CD4-positive, alpha-beta memory T cell (primary cell): Measurements from ENCODE around the gene FAM3D. TPM values are rescaled to one million over a fixed set of nuclear protein-coding genes. Genes with fewer than 3 reads are reported as not detected.

ENCODE experiments used
- CTCF ChIA-PET: fragments of 350-600 bp; sonication (Branson Sonifier 250); formaldehyde crosslinking; loops from one replicate; lab custom pipeline; 2021; ENCODE audit warnings: inconsistent platforms; ENCODE audit not compliant: partially characterized antibody; lab: Charles Lee
- POLR2A ChIA-PET: fragments of 350-600 bp; sonication (Branson Sonifier 250); formaldehyde crosslinking; loops from one replicate; lab custom pipeline; 2021; ENCODE audit not compliant: partially characterized antibody; lab: Charles Lee
- DNase-seq, 5 donors: peaks; one replicate each; pipeline versions ENCODE4 v3.0.0 to v3.0.0-alpha.2; 2020 to 2022; ENCODE audit warnings: mixed read lengths in 1 of 5
- H3K27ac ChIP-seq: one replicate; pipeline ENCODE4 v1.7.0; 2013; ENCODE audit warnings: low read depth, low read length
- H3K27me3 ChIP-seq: 2 replicates; pipeline ENCODE4 v1.7.0; 2013; ENCODE audit warnings: mild to moderate bottlenecking, low read length, moderate library complexity; ENCODE audit not compliant: insufficient read depth
- H3K36me3 ChIP-seq: 2 replicates; pipeline ENCODE4 v1.7.0; 2013; ENCODE audit warnings: mild to moderate bottlenecking, low read length, moderate library complexity; ENCODE audit not compliant: insufficient read depth
- H3K4me1 ChIP-seq: 2 replicates; pipeline ENCODE4 v1.7.0; 2013; ENCODE audit warnings: mild to moderate bottlenecking, low read length, moderate library complexity; ENCODE audit not compliant: insufficient read depth
- H3K4me3 ChIP-seq, 2 donors: one replicate each; pipeline ENCODE4 v1.7.0; 2013; ENCODE audit warnings: low read length in 2 of 2, mild to moderate bottlenecking in 1 of 2
- H3K9me3 ChIP-seq, 2 donors: one replicate each; pipeline ENCODE4 v1.7.0; 2013; ENCODE audit warnings: low read length in 2 of 2, control low read depth in 1 of 2; ENCODE audit not compliant: control insufficient read depth in 1 of 2
- H3K27ac Mint-ChIP-seq, 7 donors: one replicate each; pipeline ENCODE4 v1.8.0; 2020 to 2021; ENCODE audit warnings: mixed read lengths in 7 of 7, mild to moderate bottlenecking in 6 of 7, inconsistent platforms in 3 of 7, moderate library complexity in 3 of 7
- H3K27me3 Mint-ChIP-seq, 2 donors: one replicate each; pipeline ENCODE4 v1.8.0; 2020 to 2021; ENCODE audit warnings: mixed read lengths in 2 of 2
- H3K36me3 Mint-ChIP-seq, 2 donors: one replicate each; pipeline ENCODE4 v1.8.0; 2020 to 2021; ENCODE audit warnings: mixed read lengths in 2 of 2, inconsistent platforms in 1 of 2, mild to moderate bottlenecking in 1 of 2
- H3K4me1 Mint-ChIP-seq, 4 donors: one replicate each; pipeline ENCODE4 v1.8.0; 2020 to 2021; ENCODE audit warnings: mixed read lengths in 4 of 4, mild to moderate bottlenecking in 1 of 4
- H3K4me3 Mint-ChIP-seq, 8 donors: one replicate each; pipeline ENCODE4 v1.8.0; 2020 to 2021; ENCODE audit warnings: mixed read lengths in 8 of 8, mild to moderate bottlenecking in 7 of 8, moderate library complexity in 6 of 8, inconsistent platforms in 3 of 8
- H3K9me3 Mint-ChIP-seq, 8 donors: one replicate each; pipeline ENCODE4 v1.8.0; 2020 to 2021; ENCODE audit warnings: mixed read lengths in 8 of 8, mild to moderate bottlenecking in 5 of 8, inconsistent platforms in 3 of 8, moderate library complexity in 1 of 8
- intact Hi-C: fragments of 100-400 bp; cut with micrococcal nuclease; formaldehyde crosslinking; loops from one replicate; pipeline ENCODE4 v1.15.1; 2023
- polyA plus RNA-seq, 2 donors: library from polyadenylated mRNA; unstranded; fragments of 300-500 nt; fragmentation: Illumina TruSeq; gene quantifications; one replicate each; pipeline ENCODE4 v1.2.3, GENCODE V29; 2021
- total RNA-seq, 2 experiments: library from RNA; stranded (reverse); gene quantifications; one replicate each; pipeline ENCODE4 v1.2.3, GENCODE V29; 2021

FAM3D gene
- total and polyA plus RNA-seq, 4 experiments from 2014 or later, result not detected

DNA sequence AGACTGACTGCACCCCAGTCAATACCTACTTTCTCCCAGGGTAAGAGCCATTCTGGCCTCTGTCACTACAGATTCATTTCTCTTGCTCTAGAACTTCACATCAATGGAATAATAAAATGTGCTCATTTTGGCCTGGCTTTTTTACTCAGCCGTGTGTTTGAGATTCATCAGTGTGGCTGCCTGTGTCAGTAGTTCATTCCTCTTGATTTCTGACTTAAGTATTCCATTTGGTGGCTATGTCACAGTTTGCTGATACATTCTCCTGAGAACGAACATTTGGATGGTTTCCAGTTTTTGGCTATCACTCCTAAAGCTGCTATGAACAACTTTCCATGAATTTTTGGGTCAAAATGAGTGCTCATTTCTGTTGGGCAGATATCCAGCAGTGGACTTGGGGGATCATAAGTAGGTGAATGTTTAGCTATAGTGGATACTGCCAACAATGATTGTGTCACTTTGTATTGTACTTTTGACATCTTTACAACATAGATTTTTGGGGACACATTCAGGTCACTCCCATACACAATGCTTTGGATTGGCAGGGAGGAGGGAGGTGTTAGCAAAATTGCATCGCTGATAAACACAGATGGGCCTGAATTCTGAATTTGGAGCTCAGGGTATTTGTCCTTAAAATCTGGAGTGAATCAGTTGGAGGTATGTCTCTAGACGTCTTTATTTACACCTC lies 69.6 kb downstream of the FAM3D start:
- intact Hi-C loops, result no loop called here
- Histone ChIP-seq H3K27ac (no peak overlapping the region), H3K4me3 (no peak overlapping the region), H3K36me3 (no peaks in the 10 kb centered on the region), H3K4me1 (no peaks in the 10 kb centered on the region), H3K9me3 (no peaks in the 10 kb centered on the region), H3K27me3 (no peaks in the 10 kb centered on the region)
- no peaks in the 10 kb centered on the region for H3K4me1 Mint-ChIP-seq
- no peaks in the 10 kb centered on the region for H3K9me3 Mint-ChIP-seq
- H3K4me3 Mint-ChIP-seq, result no peak overlapping the region
- ChIA-PET CTCF (interaction anchor here (0.8 to 1.2 kb wide), 2 partner anchors 11 kb away, joined by 3 read pairs; no protein-coding TSS in a partner anchor), POLR2A (no interaction called here)
- H3K27ac Mint-ChIP-seq, result no peak overlapping the region
- no peaks in the 10 kb centered on the region for H3K36me3 Mint-ChIP-seq
- H3K27me3 Mint-ChIP-seq, result peaks cover 4 to 12% of the 10 kb centered on the region in 2 donors
- DNase-seq, result no peak

DNA sequence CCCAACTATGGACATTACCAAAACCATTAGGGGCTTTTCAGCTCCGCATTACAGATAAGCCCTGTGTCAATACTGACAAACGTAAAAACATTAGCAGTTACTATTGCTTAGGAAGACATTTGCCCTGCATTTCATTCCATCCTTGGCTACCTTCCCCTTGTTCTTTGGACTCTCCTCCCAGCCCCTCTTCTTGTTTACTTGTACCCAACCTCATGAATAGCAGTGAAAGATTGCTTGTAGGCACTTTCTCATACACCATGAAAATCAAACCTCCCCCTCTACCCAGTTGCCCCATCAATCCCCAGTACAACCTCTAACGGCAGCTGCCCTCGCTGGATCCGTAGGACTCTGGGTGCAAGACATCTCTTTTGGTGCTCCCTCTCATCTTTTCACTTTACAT lies 72.5 kb downstream of the FAM3D start:
- no peak overlapping the region for H3K4me3 ChIP-seq
- H3K9me3 Mint-ChIP-seq, result peaks cover 0 to 1% (median 0%) of the 10 kb centered on the region in 8 donors
- peaks cover 4 to 12% of the 10 kb centered on the region in 2 donors for H3K27me3 Mint-ChIP-seq
- no peaks in the 10 kb centered on the region for H3K27me3 ChIP-seq
- ChIA-PET CTCF (no interaction called here), POLR2A (no interaction called here)
- no peaks in the 10 kb centered on the region for H3K4me1 ChIP-seq
- no peak overlapping the region for H3K27ac Mint-ChIP-seq
- no peaks in the 10 kb centered on the region for H3K9me3 ChIP-seq
- no peaks in the 10 kb centered on the region for H3K36me3 ChIP-seq
- no peaks in the 10 kb centered on the region for H3K36me3 Mint-ChIP-seq
- no peak overlapping the region for H3K4me3 Mint-ChIP-seq
- intact Hi-C loops, result no loop called here
- H3K4me1 Mint-ChIP-seq, result no peaks in the 10 kb centered on the region
- DNase-seq, result no peak
- H3K27ac ChIP-seq, result no peak overlapping the region

DNA sequence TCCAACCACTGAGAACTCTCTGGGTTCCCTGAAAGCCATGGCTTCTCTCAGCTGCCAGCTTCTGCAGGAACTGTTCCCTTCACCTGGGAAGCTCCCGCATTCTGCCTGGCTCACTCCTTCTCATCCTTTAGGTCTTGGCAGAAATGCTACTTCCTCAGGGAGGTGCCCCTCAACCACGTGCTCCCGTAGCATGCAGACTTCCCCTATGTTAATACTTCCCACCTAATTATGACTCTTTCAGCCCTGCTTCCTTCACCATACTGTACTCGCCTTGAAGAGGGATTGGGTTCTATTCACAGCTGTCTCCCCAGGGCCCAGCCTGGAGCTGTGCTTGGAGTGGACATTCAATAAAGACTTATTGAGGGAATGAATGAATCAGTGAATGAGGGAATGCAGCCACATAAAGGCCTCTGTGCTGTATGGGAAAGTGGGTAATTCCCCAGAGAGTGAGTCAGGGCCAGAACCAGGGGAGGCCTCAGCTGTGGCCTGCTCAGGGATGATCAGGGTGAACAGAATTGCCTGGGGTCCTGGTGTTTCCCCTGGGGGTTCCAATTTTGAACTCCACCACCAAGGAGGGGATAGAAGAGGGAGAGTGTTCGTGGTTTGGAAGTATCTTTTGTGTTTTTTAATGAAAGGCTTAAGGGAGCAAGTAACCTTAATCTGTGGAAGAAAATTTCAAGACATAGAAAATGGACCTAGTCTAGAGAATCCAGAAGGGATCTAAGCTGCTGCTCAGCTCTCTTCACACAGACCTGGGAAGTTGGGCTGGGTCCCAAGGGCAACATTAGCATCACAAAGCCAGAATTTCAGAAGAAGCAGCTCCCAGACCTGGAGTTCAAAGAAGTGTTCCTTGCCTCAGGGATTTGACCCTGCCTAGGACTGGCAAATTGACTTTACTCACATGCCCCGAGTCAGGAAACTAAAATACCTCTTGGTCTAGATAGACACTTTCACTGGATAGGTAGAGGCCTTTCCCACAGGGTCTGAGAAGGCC lies 74.8 kb downstream of the FAM3D start:
- intact Hi-C loops, result no loop called here
- Mint-ChIP-seq H3K27me3 (peaks cover 8 to 22% of the 10 kb centered on the region in 2 donors), H3K27ac (no peak overlapping the region), H3K4me3 (no peak overlapping the region), H3K36me3 (peaks cover 0 to 3% of the 10 kb centered on the region in 2 donors), H3K4me1 (no peaks in the 10 kb centered on the region), H3K9me3 (peaks cover 0 to 4% (median 0%) of the 10 kb centered on the region in 8 donors)
- Histone ChIP-seq H3K9me3 (no peaks in the 10 kb centered on the region), H3K36me3 (no peaks in the 10 kb centered on the region), H3K27me3 (peaks cover 9% of the 10 kb centered on the region), H3K4me3 (no peak overlapping the region), H3K27ac (no peak overlapping the region), H3K4me1 (no peaks in the 10 kb centered on the region)
- CTCF ChIA-PET, result no interaction called here
- POLR2A ChIA-PET, result no interaction called here
- DNase-seq, result no peak

DNA sequence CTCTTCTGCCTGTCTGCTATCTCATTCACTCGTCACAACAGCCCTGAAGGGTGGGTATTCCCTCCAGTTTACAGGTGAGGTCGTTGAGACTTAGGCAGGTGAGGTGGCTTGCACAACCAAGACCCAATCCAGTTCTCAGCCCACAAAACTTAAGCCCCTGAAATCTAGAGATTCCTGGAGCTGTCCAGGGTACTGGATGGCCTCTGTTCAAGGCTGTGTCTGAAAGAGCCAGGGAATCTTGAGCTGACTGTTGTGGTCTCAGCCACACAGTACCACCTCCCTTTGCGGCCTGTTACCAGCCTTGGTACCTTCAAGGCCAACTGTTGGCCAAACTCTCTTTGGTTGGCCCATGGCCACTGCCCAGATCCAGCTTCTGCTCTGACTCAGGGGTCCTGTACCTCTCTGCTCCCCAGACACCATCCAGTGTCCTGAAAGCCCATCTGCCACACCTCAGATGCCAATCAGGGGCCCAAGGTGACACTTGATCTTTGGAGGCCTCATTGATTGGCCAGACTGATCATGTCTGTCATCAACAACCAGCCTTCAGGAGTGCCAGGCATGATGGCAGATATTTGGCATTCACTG lies 78.5 kb downstream of the FAM3D start:
- Histone ChIP-seq H3K9me3 (no peaks in the 10 kb centered on the region), H3K4me1 (peaks cover 10% of the 10 kb centered on the region), H3K27ac (no peak overlapping the region), H3K4me3 (no peak overlapping the region), H3K36me3 (no peaks in the 10 kb centered on the region), H3K27me3 (peaks cover 22% of the 10 kb centered on the region)
- Mint-ChIP-seq H3K27ac (no peak overlapping the region), H3K4me3 (peak overlapping the region in 2 of 8 donors; percentile 7 to 58), H3K27me3 (peaks cover 25 to 33% of the 10 kb centered on the region in 2 donors), H3K36me3 (peaks cover 2 to 7% of the 10 kb centered on the region in 2 donors), H3K4me1 (peaks cover 9 to 23% (median 17%) of the 10 kb centered on the region in 4 donors), H3K9me3 (peaks cover 0 to 5% (median 2%) of the 10 kb centered on the region in 8 donors)
- ChIA-PET CTCF (no interaction called here), POLR2A (no interaction called here)
- intact Hi-C loops, result no loop called here
- DNase-seq, result no peak

DNA sequence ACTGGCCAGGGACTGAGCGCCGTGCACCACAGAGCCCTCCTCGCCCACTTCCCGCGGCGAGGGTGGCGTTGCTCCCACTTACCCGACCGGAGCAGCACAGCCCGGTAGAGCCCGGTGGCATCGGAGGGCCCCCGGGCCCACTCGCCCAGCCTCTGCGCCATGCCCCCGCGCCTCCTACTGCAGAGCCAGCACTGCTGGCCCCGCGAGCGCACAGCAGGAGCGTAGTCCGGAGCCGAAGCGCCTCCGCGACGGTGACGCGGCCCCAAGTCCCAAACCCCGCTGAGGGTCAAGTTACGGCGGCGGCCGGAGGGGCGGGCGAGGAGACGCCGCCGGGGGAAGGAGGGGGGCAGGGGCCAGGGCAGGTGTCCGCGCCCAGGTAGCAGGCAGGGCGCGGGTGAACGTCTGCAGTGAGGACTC lies 79.8 kb downstream of the FAM3D start:
- no peak for DNase-seq
- peaks cover 0 to 5% (median 2%) of the 10 kb centered on the region in 8 donors for H3K9me3 Mint-ChIP-seq
- H3K36me3 Mint-ChIP-seq, result peaks cover 2 to 7% of the 10 kb centered on the region in 2 donors
- peaks cover 25 to 35% of the 10 kb centered on the region in 2 donors for H3K27me3 Mint-ChIP-seq
- H3K4me1 Mint-ChIP-seq, result peaks cover 9 to 23% (median 17%) of the 10 kb centered on the region in 4 donors
- POLR2A ChIA-PET, result no interaction called here
- peaks cover 22% of the 10 kb centered on the region for H3K27me3 ChIP-seq
- intact Hi-C loops, result no loop called here
- H3K27ac ChIP-seq, result no peak overlapping the region
- no peak overlapping the region for H3K27ac Mint-ChIP-seq
- H3K4me1 ChIP-seq, result peaks cover 10% of the 10 kb centered on the region
- H3K4me3 Mint-ChIP-seq, result peak overlapping the region in 1 of 8 donors; percentile 20
- CTCF ChIA-PET, result no interaction called here
- no peak overlapping the region for H3K4me3 ChIP-seq
- no peaks in the 10 kb centered on the region for H3K36me3 ChIP-seq
- H3K9me3 ChIP-seq, result no peaks in the 10 kb centered on the region

DNA sequence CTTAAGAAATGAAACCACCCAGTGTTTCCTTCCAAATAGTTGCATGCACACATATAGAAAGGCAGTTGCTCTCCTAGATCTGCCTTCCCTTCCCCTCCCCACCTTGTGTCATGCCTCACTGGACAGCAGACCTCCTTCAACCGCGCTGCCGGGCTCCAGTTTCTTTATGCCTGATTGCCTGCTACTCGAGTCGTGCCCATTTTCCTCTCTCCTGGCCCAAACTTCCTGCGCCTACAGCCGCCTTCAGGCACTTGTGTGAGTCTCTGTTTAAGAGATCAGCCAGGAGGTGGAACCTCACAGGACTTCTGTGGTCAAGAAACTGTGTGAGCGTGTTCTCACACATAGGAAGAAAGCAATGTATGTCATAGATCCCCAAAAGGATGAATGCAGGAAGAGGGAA lies 80.6 kb downstream of the FAM3D start:
- peaks cover 25 to 36% of the 10 kb centered on the region in 2 donors for H3K27me3 Mint-ChIP-seq
- peaks cover 22% of the 10 kb centered on the region for H3K27me3 ChIP-seq
- CTCF ChIA-PET, result interaction anchor here (1.1 to 2.9 kb wide), 7 partner anchors 10 to 51 kb away, joined by 3 to 26 read pairs (median 5); no protein-coding TSS in a partner anchor

More for the DNA sequence above, 80.6 kb downstream of the FAM3D start:
- H3K36me3 Mint-ChIP-seq, result peaks cover 2 to 7% of the 10 kb centered on the region in 2 donors
- H3K4me3 Mint-ChIP-seq, result peak overlapping the region; percentile 87 to 96 (median 94)
- no peak overlapping the region for H3K27ac ChIP-seq
- intact Hi-C loops, result no loop called here
- POLR2A ChIA-PET, result no interaction called here
- H3K4me3 ChIP-seq, result no peak overlapping the region
- H3K27ac Mint-ChIP-seq, result peak overlapping the region in 1 of 7 donors; percentile 47
- DNase-seq, result no peak
- H3K9me3 ChIP-seq, result no peaks in the 10 kb centered on the region
- no peaks in the 10 kb centered on the region for H3K36me3 ChIP-seq
- peaks cover 9 to 23% (median 17%) of the 10 kb centered on the region in 4 donors for H3K4me1 Mint-ChIP-seq
- peaks cover 0 to 5% (median 2%) of the 10 kb centered on the region in 8 donors for H3K9me3 Mint-ChIP-seq
- H3K4me1 ChIP-seq, result peaks cover 10% of the 10 kb centered on the region
